ENCODE data around the gene RSRC1. TPM values are rescaled to one million over a fixed set of nuclear protein-coding genes. Genes with fewer than 3 reads are reported as not detected.

The RSRC1 gene
- total RNA-seq, 1 donor from 2014 or later: 45.6 TPM

- TF ChIP-seq, protein P1, sequence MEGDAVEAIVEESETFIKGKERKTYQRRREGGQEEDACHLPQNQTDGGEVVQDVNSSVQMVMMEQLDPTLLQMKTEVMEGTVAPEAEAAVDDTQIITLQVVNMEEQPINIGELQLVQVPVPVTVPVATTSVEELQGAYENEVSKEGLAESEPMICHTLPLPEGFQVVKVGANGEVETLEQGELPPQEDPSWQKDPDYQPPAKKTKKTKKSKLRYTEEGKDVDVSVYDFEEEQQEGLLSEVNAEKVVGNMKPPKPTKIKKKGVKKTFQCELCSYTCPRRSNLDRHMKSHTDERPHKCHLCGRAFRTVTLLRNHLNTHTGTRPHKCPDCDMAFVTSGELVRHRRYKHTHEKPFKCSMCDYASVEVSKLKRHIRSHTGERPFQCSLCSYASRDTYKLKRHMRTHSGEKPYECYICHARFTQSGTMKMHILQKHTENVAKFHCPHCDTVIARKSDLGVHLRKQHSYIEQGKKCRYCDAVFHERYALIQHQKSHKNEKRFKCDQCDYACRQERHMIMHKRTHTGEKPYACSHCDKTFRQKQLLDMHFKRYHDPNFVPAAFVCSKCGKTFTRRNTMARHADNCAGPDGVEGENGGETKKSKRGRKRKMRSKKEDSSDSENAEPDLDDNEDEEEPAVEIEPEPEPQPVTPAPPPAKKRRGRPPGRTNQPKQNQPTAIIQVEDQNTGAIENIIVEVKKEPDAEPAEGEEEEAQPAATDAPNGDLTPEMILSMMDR (conservative IDR thresholded peaks at IDR 0.05; ENCODE audit: low read depth, low read length): peak; percentile 17
- DNase-seq (ENCODE audit: low read depth): no peak
- no peak overlapping the region for H3K4me3 ChIP-seq (ENCODE audit: low read depth, low read length)
These were observed 463.8 kb downstream of the RSRC1 start for GRCh38 chr3:158573714-158574113.

DNA sequence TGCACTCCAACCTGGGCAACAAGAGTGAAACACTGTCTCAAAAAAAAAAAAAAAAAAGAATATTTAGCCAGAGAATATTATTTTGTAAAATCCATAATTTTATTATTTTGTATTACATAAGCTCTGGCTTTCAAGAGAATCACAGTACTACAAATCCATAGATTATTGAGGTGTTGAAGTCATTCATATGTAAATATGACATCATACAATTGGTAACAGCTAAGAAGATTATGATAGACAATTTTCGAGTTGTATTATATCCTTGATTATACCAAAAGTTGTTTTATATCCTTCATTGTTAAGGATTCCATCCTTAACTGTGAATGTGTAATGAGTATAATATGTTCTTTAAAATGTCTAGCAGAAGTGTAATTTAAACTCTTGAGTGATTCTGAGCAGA, 464.8 kb downstream of the RSRC1 start:
- no peak overlapping the region for H3K4me3 ChIP-seq (ENCODE audit: low read depth, low read length)
- TF ChIP-seq, protein P1 (conservative IDR thresholded peaks at IDR 0.05; ENCODE audit: low read depth, low read length): no peak
- no peak for DNase-seq (ENCODE audit: low read depth)

DNA sequence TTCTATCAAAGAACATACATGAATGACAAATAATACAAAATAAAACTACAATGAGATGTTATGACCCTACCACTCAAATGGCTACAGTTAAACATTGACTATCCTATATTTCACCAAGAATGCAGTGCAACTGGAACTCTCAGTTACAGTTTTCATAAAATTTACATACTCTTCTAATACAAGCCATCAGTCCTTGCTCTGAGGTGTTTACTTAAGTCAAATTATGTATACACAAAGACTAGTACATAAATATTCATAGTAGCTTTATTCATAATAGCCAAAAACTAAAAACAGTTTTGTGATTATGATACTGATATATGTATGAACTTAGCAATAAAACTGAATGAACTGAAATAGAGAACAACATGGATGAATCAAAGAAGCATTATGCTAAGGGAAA, 480.3 kb downstream of the RSRC1 start:
- no peak for DNase-seq (ENCODE audit: low read depth)
- no peak overlapping the region for H3K4me3 ChIP-seq (ENCODE audit: low read depth, low read length)
- TF ChIP-seq, protein P1 (conservative IDR thresholded peaks at IDR 0.05; ENCODE audit: low read depth, low read length): no peak

Other genes with a start within 250 kb of the RSRC1 start
- not detected in 2 replicates for gene SHOX2, start 3.7 kb upstream of the RSRC1 start, total RNA-seq